Activated effector memory CD4-positive, alpha-beta T cell treated with Interleukin-2 at 50 U/mL for 16 hours (primary cell): ENCODE data around the gene FOCAD.
A peak's percentile ranks its signal among the peaks of the same experiment; 100 is the strongest.

Experiments
- DNase-seq: peaks from one replicate; pipeline ENCODE4 v3.0.0-alpha.2; 2020

Gene FOCAD

DNA sequence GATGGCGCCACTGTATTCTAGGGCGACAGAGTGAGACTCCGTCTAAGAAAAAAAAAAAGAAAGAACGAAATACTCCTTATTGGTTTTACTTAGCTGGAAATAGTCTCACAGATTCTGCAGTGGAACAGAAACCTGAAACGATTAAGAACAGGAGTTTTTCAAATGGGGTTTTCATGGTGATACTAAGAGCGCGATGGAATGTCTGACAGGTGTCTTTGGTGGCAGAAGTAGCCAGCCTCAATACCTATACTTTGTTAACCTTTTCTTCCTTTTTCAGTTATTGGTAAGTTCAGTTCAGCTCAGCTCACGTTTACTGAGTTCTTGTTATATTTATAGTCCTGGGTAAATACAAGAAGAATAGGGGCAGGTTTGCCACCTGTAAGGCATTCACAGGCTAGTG is 123.9 kb downstream of the FOCAD start:
- DNase-seq, result no peak

DNA sequence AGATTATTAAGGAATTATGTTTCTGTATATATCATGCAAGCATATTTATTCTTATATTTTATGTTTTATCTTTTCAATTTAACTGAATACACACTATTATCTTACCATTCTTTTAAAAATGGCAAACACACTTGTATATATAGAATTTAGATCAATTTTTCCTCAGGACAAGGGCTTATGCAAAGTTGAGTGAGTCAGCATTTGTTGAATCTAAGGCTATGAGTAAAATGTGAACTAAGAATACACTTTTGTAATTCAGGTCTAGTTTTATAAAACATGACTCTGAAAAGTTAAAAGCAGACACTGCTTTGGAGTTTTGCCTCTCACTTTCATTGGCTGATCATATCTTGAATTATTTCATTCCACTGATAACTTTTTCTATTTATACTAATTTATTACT is 127.8 kb downstream of the FOCAD start:
- no peak for DNase-seq

DNA sequence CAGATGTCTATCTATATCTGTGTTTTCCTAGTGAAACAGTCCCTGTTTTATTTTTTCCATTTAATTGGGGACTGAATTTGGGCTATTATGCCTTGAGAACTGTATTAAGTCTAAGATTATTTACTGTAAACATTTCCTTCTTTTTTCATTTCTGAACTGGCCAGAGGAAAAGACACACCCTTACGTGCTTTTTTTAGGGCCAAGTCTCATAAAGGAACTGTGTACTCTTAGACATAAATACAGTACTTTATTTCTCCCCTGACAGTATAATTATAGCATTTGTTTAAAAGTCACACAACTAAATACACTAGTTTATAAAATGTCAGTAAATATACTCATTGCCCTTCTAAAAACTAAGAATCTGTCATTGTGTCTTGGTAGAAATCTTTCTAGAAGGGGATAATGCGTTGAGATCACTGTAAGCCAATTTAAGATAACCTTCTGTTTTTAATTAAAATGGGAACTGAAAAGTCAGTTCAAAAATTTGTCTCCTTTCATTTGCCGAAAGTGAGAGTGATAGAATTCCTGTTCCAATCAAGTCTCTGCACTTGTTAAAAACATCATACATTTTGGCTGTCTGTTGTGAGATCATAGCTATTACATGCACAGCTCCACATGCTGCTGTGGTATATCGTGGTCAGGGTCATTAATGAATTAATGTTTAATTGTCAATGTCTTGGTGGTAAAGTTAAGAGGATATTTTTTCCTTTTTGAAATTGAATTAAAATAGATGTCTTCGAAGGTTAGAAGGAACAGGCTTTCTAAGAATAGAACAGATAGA is 132.1 kb downstream of the FOCAD start:
- DNase-seq, result no peak

DNA sequence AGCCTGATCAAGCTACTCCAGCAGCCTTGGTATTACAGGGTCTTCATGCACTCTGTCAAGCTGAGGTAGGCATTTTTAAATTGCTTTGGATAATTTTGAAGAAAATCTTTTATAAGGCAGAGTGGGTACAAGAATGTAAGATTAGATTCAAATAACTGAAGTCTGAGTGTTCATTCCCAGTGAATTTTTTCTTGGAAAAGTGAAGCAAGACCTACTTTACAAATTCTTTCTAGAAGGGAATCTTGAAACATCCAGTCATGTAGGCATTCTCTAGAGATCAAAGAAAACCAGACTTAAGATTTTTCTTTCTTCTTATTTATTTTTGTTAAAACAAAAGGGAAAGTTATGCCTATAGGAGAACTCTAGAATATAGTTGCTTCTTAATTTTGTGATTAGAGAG is 139.0 kb downstream of the FOCAD start:
- no peak for DNase-seq

DNA sequence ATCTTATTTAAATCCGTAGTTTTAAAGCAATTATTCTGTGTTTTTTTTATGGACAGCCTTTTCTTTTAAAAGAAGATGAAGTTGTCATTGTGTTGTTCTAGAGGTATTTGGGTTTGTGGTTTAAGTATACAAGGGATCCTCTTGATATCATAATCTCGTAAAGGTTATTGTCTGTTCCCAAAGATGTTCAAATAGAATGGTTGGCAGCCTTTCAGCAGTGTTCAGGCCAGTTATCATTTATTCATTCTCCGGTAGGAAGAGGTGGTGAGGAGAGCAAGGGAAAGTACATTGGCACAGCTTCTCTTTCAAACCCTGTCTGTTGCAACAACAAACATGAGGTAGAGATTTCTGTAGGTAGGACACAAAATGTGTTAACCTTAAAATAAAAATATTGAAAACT is 147.0 kb downstream of the FOCAD start:
- DNase-seq, result no peak

DNA sequence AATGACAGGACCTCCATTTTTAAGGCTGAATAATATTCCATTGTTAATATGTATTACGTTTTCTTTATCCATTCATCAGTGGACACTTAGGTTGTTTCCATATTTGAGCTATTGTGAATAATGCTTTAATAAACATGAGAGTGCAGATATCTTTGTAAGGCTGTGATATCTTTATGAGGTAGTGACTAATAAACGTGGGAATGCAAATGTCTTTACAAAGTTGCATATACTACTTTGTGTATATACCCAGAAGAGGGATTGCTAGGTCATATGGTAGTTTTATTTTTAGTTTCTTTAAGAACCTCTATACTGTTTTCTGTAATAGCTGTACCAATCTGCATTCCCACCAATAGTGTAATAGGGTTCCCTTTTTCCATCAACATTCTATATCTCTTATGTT is 148.7 kb downstream of the FOCAD start:
- DNase-seq, result no peak

DNA sequence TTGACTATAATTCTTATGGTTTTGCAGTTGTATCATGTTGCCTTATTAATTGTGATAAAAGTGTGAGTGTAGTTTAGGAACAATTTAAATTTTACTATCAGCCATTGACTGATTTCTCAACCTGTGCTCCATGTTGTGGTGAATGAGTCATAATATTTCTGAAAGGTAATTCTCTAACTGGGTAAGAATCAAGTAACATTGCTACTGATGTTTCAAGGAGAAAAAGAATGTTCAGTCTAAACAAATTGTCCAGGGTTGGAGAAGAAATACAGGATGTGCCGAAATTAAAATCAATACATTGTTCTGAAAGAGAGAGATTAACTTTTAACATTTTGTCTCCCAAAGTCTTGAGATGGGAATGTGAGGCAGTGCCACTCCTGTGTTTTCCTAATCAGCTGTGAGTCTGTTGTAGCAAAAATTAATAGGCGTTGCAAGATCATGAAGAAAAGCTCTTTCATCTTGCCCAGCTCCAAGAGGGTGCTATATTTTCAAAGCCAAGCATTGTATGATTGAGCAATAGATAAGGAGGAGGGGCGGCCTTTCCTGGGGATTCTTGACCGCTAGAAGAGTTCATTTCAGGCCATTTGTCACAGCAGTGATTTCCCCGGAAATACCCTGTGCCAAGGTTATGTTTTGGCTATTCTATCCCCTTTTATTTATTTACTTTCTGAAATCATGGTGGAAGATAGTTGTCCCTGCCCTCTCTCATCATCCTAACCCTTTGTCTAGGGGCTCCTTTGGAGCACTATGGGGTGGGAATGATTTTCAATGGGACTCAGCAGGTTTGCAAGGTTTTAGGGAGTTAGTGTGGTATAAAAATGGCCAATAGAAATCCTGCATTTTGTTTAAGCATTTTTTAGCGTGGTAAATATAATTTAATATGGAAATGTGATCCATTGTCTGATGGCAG is 151.6 kb downstream of the FOCAD start:
- no peak for DNase-seq

DNA sequence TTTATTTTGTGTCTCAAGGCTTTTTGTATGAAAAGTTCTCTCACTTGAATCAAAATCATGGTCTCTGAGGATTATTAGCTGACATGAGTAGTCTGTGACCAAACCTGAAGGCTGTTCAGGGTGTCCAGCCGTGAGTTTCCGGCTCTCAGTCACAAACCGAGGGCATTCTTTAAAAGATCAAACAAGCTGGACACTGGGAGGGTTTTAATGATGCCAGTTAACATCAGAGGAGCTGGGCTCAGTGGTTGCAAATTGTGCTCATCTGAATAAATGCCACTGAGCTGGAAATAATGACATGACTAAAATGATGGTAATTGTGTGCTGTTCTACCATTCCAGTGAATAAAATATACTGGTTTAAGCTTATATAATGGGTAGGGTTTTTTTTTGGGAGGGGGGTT is 153.1 kb downstream of the FOCAD start:
- no peak for DNase-seq

DNA sequence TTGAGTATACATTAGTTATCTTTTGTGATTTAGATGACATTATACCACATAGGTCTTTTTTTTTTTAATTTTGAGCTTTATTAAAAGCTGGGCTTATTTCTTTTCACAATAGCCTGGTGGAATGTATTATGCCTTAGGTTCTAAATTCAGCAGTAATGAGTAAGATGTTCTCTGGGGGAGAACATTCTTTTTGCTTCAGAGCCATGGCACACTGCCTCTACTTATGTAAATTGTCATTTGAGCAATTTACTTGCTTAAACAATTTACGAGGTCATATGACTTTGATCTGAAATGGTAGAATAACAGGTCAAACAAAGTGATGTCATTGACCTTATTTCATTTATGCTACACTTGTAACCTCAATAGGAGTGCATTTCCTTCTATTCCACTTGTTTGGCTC is 154.2 kb downstream of the FOCAD start:
- no peak for DNase-seq

DNA sequence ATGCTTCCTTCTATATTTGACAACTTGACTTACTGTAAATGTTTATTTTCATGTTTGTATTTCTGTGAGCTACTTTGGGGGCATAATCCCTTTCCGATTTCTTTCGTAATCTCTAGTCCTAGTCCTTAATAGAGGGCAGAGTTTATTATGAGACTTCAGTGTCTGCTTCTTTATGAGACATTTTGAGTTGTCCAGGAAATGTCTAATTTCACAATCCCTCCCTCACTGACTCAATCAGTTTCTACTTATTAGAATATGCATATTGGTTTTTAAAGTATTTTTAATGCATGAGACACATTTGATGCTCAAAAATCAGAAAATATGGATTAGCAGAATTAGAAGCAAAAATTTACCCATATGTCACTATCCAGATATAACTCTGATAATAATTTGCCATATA is 160.9 kb downstream of the FOCAD start:
- no peak for DNase-seq

DNA sequence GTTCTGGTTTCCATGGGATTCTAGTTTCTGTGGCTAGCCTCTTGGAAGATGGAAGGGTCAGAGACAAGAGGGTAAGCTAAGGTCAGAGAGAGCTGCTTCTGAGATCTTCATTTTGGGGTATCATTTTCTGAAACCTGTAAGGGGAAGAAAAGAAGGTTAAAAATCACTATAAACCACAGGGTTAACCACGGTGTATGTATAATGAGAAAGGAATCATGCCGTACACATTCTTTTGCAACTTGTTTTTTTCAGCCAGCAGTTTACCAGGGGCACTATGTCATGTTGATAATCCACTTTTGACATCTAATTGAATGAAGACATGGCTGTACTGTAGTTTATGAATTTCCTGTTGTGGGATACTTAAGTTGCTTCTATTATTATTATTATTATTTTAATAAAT is 164.4 kb downstream of the FOCAD start:
- DNase-seq, result no peak

DNA sequence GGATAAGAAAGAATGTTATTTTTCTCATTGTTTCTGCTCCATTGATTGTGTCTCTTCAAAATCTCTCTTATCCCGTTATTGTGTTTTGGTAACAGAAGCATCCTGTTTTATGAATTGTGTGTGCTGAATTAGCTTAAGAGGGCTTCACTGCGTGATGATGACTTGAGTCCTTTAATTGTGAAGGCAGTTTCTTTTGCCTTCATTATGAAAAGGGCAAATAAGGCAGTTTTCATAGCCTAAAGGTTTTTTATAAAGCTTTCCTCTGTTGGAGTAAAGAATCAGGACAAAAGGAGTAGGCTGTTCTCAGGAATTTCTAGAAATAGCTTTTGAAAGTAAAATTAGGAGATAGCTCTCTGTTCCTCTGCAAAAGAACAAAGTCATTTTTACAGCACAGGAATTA is 169.8 kb downstream of the FOCAD start:
- DNase-seq, result no peak

DNA sequence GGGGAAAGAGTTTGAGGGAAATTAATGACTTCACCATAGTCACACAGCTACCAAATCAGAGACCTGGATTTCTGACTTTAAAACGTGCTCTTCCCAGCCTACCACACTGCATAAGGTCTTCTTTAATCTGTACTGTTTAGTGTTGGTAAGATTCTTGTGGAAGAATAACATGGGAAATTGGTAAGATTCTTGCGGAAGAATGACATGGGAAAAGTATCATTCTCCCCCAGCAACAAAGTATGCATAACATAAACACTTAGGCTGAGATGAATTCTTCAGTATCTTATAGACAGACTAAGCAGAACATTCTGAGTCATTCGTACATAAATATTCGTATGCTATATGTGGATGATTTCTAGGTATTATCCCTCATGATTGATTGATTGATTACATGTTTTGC is 170.4 kb downstream of the FOCAD start:
- DNase-seq, result no peak

DNA sequence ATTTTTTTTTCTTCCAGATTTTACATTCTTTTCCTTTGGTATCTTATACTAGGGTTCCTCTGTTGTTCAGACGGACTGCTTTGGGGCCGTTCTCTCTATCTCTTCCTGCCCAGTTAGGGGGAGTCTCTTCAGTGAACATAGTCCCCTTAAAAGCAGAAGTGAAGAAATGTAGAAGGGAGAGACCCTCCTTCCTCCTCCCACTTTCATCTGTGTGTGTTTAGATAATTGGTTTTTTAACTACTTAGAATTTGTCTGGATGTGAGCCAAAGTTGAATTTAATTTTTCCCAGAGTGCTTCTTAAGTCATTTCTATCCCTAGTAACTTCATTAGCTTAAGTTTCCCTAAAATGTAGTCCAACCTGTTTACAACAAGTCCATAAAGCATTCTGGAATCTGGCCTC is 179.9 kb downstream of the FOCAD start:
- DNase-seq, result no peak

DNA sequence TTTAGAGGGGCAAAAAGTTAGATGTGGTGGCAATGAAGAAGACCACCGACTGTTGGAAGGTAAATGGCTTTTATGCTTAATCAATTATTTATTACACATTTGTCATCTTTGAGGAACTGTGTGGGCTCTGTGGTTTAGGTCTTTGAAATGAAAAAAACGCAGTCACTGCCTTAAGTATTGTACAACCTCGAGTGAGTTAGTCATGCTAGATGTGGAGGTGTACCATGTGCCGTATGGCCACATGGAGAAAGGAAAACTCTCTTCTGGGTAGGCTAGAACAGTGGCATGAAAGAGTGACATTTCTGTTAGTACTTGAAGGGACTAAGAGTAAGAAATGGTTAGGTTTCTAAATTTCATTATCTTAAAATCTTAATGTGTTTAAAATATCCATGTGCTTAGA is 181.3 kb downstream of the FOCAD start:
- no peak for DNase-seq

DNA sequence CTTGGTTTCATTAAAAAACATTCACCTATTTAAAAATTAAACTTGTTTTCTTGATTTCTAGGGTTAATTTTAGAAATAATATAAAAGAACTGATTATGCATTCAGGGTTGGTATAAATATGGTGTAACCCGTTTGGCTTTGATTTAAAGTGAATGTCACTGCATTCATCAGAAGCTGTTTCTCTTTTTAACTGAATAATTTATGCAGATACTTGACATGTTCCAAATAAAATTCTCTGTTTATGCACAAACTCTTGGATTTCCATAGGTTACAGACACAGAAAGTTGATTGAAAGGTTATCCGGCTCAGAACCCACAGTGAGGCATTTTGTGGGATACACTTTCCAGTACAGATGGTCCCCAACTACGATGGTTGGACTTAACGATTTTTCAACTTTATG is 186.1 kb downstream of the FOCAD start:
- DNase-seq, result no peak

DNA sequence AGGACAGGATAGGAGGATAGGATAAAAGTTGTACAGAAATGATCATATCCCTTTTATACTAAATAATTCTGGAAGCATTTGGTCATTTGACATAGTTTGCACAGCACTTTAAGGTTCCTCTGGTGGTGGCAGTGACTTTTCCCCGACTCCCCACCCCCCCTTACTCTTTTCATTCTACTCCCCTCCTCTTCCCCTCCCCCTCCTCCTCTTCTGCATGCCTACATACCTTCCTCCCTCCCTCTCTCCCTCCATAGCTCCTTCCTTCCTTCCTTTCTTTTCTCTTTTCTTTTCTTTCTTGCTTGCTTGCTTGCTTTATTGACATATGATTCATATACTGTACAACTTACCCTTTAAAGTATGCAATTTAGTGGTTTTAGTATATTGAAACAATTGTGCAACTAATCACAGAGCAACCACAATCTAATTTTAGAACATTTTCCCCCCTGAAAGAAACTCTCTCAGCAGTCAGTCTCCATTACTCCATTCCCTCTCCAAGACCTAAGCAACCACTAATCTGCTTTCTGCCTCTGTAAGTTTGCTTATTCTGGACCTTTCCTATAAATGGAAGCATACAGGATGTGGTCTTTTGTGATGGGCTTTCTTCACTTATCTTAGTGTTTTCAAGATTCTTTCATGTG is 188.4 kb downstream of the FOCAD start:
- DNase-seq, result no peak

DNA sequence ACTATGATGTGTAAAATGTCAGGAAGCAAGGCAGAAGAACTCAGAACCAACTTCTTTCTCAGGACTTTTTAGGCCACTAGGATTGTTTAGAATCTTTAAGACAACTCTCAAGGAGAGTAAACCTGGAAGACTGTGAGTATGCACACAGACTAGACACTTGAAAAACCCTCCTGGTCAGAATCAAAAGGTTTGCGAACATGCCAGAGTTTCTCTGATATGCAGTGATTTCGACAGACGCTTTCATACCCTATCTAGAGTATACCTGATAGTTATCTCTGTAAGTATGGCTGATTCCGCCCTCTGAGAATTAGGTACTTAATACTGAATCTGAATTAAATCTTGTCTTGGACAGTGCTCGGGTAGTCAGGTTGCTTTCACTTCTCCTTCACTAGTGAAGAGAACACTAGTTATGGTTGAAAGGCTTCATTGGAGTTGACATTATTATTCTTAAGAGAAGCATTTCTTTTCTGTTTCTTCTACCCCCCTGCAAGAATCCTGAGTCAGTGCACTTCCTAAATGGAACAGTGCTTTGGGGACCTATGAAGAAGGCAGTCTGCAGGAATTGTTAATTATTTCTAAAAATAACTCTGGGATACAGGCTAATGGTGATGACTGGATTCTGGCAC is 189.3 kb downstream of the FOCAD start:
- DNase-seq, result no peak

DNA sequence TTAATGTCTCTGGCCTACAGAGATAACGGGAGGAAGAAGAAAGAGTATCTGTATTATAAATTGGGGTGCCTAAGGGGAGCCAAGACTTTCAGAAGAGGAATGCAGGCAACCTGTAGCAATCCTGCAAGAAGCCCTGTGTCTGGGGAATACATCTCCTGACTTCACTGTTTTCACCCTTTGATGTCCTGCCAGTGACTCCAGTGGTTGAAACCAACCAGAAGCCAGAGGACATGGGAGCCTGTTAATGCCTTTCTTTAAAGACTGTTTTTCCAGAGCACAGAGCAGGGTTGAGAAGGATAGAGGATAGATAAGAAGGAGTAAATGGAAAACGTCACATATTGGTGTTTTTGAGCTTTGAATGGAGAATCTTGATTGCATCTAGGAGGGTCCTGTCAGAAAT is 196.2 kb downstream of the FOCAD start:
- no peak for DNase-seq

DNA sequence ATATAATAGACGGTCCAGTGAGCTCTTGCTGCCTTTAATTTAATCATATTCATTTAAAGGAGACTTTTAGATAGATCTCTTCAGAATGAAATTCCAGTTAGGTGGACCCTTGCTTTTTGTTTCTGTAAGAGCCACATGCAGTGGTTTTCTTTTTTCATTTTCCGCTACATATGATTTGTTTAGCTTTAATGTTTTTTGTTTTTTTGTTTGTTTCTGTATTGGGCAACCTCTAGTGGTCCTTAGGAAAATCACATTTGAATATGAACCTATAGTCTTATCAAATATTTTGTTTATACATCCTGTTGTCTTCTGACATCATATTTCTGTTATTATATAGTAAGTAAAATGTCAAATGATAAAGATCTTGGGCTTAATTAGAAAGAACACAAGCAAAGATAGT is 196.6 kb downstream of the FOCAD start:
- DNase-seq, result no peak

DNA sequence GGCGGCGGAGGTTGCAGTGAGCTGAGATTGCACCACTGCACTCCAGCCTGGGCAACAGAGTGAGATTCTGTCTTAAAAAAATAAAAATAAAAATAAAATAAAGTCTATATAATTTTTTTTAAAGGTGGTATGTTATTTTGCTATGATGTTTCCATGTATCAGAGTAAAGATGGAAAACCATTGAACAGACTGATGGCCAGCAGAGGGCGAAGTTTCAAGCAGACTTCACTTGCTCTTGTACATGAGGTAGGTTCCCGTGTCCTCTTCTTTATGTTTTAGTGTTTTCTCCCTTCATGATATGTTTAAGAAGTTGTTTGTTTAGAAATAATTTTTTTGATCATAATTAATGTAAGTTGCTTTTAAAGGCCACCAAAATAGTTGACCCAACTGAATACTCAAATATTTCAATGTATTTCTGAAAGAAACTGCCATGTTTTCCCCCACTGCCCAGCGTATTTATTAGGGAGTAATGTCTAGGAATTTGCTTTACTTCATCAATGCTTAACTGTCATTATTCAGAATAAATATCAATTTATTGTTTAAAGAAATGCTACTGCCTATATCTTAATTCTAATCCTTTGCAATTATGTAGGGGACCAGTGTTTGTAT is 201.0 kb downstream of the FOCAD start:
- DNase-seq, result peak; percentile 21

DNA sequence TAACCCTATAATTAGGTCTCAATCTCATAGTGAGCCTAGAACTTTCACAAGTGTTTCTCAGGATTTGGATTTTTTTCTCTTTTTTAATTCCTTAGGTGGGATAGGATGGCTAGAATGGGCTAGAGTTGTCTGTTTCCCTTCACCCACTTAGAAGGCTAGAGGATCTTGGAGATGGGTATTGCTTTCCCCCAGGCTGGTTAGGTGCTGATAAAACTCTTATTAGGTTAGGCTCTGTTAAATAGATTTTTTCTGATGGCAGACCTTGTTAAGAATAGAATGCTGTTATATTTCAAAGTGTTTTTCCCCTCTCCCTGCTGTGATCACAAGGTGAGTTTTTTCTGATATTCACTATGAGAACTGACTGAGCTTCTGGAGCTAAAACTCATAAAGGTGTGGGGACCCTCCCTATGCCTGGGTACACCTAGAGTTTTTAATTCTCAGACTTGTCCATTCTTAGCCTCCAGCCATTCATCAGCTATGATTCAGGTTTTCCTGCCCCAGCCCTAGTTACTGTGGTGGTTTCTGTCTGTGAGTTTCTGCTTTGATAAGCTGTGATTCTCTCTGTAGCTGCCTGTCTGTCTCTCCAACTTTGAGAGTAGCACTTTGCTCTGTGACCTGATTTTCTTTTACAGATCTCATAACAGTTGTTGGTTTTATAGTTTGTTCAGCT is 215.0 kb downstream of the FOCAD start:
- no peak for DNase-seq
